ENCODE results near the gene SYNGAP1.
"Not testable (repeated sequence)": the region's sequence is repeated elsewhere in the genome, so short reads cannot be mapped to it uniquely, and the experiment has no call there.

SYNGAP1 gene

GRCh38 chr6:33484673-33485262, 64.9 kb downstream of the SYNGAP1 start:
- H3K4me3 ChIP-seq (ENCODE audit: low read length); H3K36me3 ChIP-seq (ENCODE audit: control insufficient read depth, insufficient read depth, low read length); H3K4me1 ChIP-seq (ENCODE audit: control insufficient read depth, insufficient read depth, low read length); H3K9ac ChIP-seq (ENCODE audit: low read length); H3K27ac ChIP-seq (ENCODE audit: low read depth, low read length); H3K27me3 ChIP-seq (ENCODE audit: control insufficient read depth, insufficient read depth, low read length): not testable (repeated sequence)

- H3K27ac ChIP-seq (ENCODE audit: low read depth, low read length); H3K27me3 ChIP-seq (ENCODE audit: control insufficient read depth, insufficient read depth, low read length); H3K36me3 ChIP-seq (ENCODE audit: control insufficient read depth, insufficient read depth, low read length); H3K9ac ChIP-seq (ENCODE audit: low read length); H3K4me3 ChIP-seq (ENCODE audit: low read length); H3K4me1 ChIP-seq (ENCODE audit: control insufficient read depth, insufficient read depth, low read length): not testable (repeated sequence)
Observed at GRCh38 chr6:33485680-33486079, 65.8 kb downstream of the SYNGAP1 start.

- no peak overlapping the region for H3K9ac ChIP-seq (ENCODE audit: low read length)
- no peak overlapping the region for H3K27ac ChIP-seq (ENCODE audit: low read depth, low read length)
- no peak overlapping the region for H3K4me3 ChIP-seq (ENCODE audit: low read length)
- H3K27me3 ChIP-seq (ENCODE audit: control insufficient read depth, insufficient read depth, low read length), result no peaks in the 10 kb centered on the region
- no peaks in the 10 kb centered on the region for H3K36me3 ChIP-seq (ENCODE audit: control insufficient read depth, insufficient read depth, low read length)
- H3K4me1 ChIP-seq (ENCODE audit: control insufficient read depth, insufficient read depth, low read length), result no peaks in the 10 kb centered on the region
Observed at GRCh38 chr6:33488339-33488738, 68.5 kb downstream of the SYNGAP1 start.

DNA sequence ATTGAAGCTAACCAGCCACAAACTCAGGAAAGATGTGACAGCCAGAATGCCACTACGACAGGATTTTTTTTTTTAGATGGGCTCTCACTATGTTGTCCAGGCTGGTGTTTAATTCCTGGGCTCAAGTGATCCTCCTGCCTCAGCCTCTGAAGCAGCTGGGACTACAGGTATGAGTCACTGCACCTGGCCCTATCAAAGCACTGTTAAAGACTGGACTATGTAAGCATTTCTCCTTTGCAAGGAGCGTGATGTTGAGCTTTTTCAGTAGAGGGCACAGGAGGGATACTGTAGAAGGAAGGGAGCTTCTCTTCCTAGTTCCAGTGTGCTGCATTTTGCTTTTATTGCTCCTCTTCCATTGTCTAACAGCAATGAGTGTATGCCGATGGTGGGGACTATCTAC, 70.3 kb downstream of the SYNGAP1 start:
- H3K27me3 ChIP-seq (ENCODE audit: control insufficient read depth, insufficient read depth, low read length), result no peaks in the 10 kb centered on the region

GRCh38 chr6:33490621-33491020, 70.8 kb downstream of the SYNGAP1 start:
- Histone ChIP-seq H3K27ac (ENCODE audit: low read depth, low read length) (no peak overlapping the region), H3K4me3 (ENCODE audit: low read length) (no peak overlapping the region), H3K36me3 (ENCODE audit: control insufficient read depth, insufficient read depth, low read length) (no peaks in the 10 kb centered on the region), H3K27me3 (ENCODE audit: control insufficient read depth, insufficient read depth, low read length) (no peaks in the 10 kb centered on the region), H3K9ac (ENCODE audit: low read length) (no peak overlapping the region), H3K4me1 (ENCODE audit: control insufficient read depth, insufficient read depth, low read length) (no peaks in the 10 kb centered on the region)

More for the DNA sequence above, 70.3 kb downstream of the SYNGAP1 start:
- H3K27ac ChIP-seq (ENCODE audit: low read depth, low read length), result no peak overlapping the region
- H3K36me3 ChIP-seq (ENCODE audit: control insufficient read depth, insufficient read depth, low read length), result no peaks in the 10 kb centered on the region
- H3K9ac ChIP-seq (ENCODE audit: low read length), result no peak overlapping the region
- no peak overlapping the region for H3K4me3 ChIP-seq (ENCODE audit: low read length)
- H3K4me1 ChIP-seq (ENCODE audit: control insufficient read depth, insufficient read depth, low read length), result no peaks in the 10 kb centered on the region

- Histone ChIP-seq H3K9ac (ENCODE audit: low read length) (no peak overlapping the region), H3K36me3 (ENCODE audit: control insufficient read depth, insufficient read depth, low read length) (no peaks in the 10 kb centered on the region), H3K27me3 (ENCODE audit: control insufficient read depth, insufficient read depth, low read length) (no peaks in the 10 kb centered on the region), H3K4me3 (ENCODE audit: low read length) (no peak overlapping the region), H3K4me1 (ENCODE audit: control insufficient read depth, insufficient read depth, low read length) (no peaks in the 10 kb centered on the region), H3K27ac (ENCODE audit: low read depth, low read length) (no peak overlapping the region)
Observed at GRCh38 chr6:33492093-33492492, 72.2 kb downstream of the SYNGAP1 start.

- Histone ChIP-seq H3K36me3 (ENCODE audit: control insufficient read depth, insufficient read depth, low read length) (no peaks in the 10 kb centered on the region), H3K4me1 (ENCODE audit: control insufficient read depth, insufficient read depth, low read length) (no peaks in the 10 kb centered on the region), H3K27me3 (ENCODE audit: control insufficient read depth, insufficient read depth, low read length) (no peaks in the 10 kb centered on the region), H3K27ac (ENCODE audit: low read depth, low read length) (no peak overlapping the region), H3K4me3 (ENCODE audit: low read length) (no peak overlapping the region), H3K9ac (ENCODE audit: low read length) (no peak overlapping the region)
Observed at GRCh38 chr6:33497157-33497556, 77.3 kb downstream of the SYNGAP1 start.

DNA sequence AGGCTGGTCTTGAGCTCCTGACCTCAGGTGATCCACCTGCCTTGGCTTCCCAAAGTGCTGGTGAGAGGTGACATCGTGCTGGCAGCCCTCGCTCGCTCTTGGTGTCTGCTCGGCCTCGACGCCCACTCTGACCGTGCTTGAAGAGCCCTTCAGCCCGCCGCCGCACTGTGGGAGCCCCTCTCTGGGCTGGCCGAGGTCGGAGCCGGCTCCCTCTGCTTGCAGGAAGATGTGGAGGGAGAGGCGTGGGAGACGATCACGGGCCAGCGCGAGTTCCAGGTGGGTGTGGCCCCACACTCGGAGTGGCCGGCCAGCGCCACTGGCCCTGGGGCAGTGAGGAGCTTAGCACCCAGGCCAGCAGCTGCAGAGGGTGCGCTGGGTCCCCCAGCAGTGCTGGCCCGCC, 82.6 kb downstream of the SYNGAP1 start:
- H3K36me3 ChIP-seq (ENCODE audit: control insufficient read depth, insufficient read depth, low read length), result no peaks in the 10 kb centered on the region
- no peaks in the 10 kb centered on the region for H3K4me1 ChIP-seq (ENCODE audit: control insufficient read depth, insufficient read depth, low read length)

GRCh38 chr6:33504486-33504885, 84.6 kb downstream of the SYNGAP1 start:
- Histone ChIP-seq H3K27me3 (ENCODE audit: control insufficient read depth, insufficient read depth, low read length) (no peaks in the 10 kb centered on the region), H3K27ac (ENCODE audit: low read depth, low read length) (no peak overlapping the region), H3K4me3 (ENCODE audit: low read length) (no peak overlapping the region), H3K9ac (ENCODE audit: low read length) (no peak overlapping the region), H3K36me3 (ENCODE audit: control insufficient read depth, insufficient read depth, low read length) (no peaks in the 10 kb centered on the region), H3K4me1 (ENCODE audit: control insufficient read depth, insufficient read depth, low read length) (no peaks in the 10 kb centered on the region)

More for the DNA sequence above, 82.6 kb downstream of the SYNGAP1 start:
- Histone ChIP-seq H3K4me3 (ENCODE audit: low read length) (no peak overlapping the region), H3K27ac (ENCODE audit: low read depth, low read length) (no peak overlapping the region), H3K27me3 (ENCODE audit: control insufficient read depth, insufficient read depth, low read length) (no peaks in the 10 kb centered on the region), H3K9ac (ENCODE audit: low read length) (no peak overlapping the region)
